Subcutaneous abdominal adipose tissue (tissue), 5 donors: ENCODE measurements around the gene STRBP.
A peak's percentile ranks its signal among the peaks of the same experiment; 100 is the strongest.

ENCODE experiments used
- H3K27ac ChIP-seq: one replicate; pipeline ENCODE4 v1.7.0; 2013; ENCODE audit warnings: low read depth, mild to moderate bottlenecking, inconsistent platforms, low read length, moderate library complexity
- H3K27me3 ChIP-seq, 5 donors: one replicate each; pipeline ENCODE4 v1.7.0; 2013; ENCODE audit warnings: low read length in 5 of 5, inconsistent platforms in 1 of 5; ENCODE audit not compliant: control insufficient read depth in 5 of 5, insufficient read depth in 4 of 5
- H3K36me3 ChIP-seq, 5 donors: one replicate each; pipeline ENCODE4 v1.7.0; 2013; ENCODE audit warnings: low read length in 5 of 5; ENCODE audit not compliant: control insufficient read depth in 5 of 5, insufficient read depth in 5 of 5
- H3K4me1 ChIP-seq, 5 donors: one replicate each; pipeline ENCODE4 v1.7.0; 2013; ENCODE audit warnings: low read length in 5 of 5, mild to moderate bottlenecking in 3 of 5, moderate library complexity in 1 of 5; ENCODE audit not compliant: control insufficient read depth in 5 of 5, insufficient read depth in 5 of 5
- H3K4me3 ChIP-seq, 5 donors: one replicate each; pipeline ENCODE4 v1.7.0; 2013; ENCODE audit warnings: low read length in 5 of 5, low read depth in 1 of 5
- H3K9ac ChIP-seq, 5 donors: one replicate each; pipeline ENCODE4 v1.7.0; 2013; ENCODE audit warnings: low read length in 5 of 5, mild to moderate bottlenecking in 4 of 5, moderate library complexity in 3 of 5
- H3K9me3 ChIP-seq, 5 donors: one replicate each; pipeline ENCODE4 v1.7.0; 2013; ENCODE audit warnings: low read length in 5 of 5; ENCODE audit not compliant: control insufficient read depth in 5 of 5
- donor health status: healthy.
- donor health status: healthy.
- donor health status: healthy.
- donor health status: healthy.
- donor health status: healthy.

STRBP gene

DNA sequence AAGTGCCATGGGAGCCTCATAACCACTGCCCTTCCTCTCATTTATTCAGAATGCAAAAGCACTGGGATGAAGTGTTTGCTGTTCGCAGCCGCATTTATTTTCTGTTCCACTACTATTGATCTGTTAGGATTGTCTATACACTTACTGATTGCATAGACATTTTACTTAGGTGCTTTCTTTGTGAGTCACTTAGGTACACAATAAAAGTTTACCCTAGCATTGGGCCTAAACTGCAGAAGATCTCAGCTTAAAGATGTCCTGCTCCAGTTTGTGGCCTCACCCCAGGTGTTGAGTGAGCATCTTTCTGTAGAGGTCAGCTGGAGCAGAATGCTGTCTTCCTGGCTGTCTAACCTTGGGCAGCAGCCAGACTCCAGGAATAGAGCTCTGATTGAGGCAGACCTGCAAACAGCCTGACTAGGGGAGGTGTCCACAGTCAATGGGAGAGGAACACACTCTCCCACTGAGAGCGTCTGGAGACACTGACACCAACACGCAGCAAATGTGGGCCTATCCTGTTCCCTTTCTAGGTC, 181.0 kb downstream of the STRBP start:
- Histone ChIP-seq H3K9me3 (no peaks in the 10 kb centered on the region), H3K4me3 (no peak overlapping the region), H3K36me3 (peaks cover 44 to 77% (median 49%) of the 10 kb centered on the region in 5 donors)

GRCh38 chr9:123085916-123086315, 182.5 kb downstream of the STRBP start:
- H3K36me3 ChIP-seq, result peaks cover 33 to 73% (median 44%) of the 10 kb centered on the region in 5 donors
- no peak overlapping the region for H3K9ac ChIP-seq
- H3K27ac ChIP-seq, result no peak overlapping the region
- H3K27me3 ChIP-seq, result no peaks in the 10 kb centered on the region
- H3K4me1 ChIP-seq, result no peaks in the 10 kb centered on the region
- no peaks in the 10 kb centered on the region for H3K9me3 ChIP-seq
- no peak overlapping the region for H3K4me3 ChIP-seq

More for the DNA sequence above, 181.0 kb downstream of the STRBP start:
- H3K9ac ChIP-seq, result no peak overlapping the region
- no peak overlapping the region for H3K27ac ChIP-seq
- H3K27me3 ChIP-seq, result no peaks in the 10 kb centered on the region
- no peaks in the 10 kb centered on the region for H3K4me1 ChIP-seq

DNA sequence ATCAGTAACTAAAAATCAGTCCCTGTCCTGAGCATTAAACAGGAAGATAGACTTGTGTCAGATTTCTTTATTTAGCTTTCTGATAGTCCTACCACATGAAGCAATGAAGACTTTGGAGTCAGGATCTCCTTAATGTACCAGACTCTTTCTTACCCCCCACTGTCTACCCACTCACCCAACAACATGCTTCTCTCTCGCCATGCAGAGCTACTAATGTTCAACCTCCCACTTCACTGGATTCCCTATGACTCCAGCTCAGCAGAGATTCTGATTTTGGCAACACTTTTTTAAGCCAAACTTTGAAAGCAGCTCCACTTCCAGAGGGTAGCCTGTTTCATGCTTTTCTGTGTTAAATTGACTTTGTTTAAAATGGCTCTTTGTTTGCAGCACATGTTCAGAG, 184.1 kb downstream of the STRBP start:
- Histone ChIP-seq H3K4me1 (no peaks in the 10 kb centered on the region), H3K27ac (no peak overlapping the region), H3K9me3 (no peaks in the 10 kb centered on the region), H3K27me3 (no peaks in the 10 kb centered on the region), H3K36me3 (peaks cover 31 to 74% (median 46%) of the 10 kb centered on the region in 5 donors), H3K4me3 (no peak overlapping the region), H3K9ac (no peak overlapping the region)

DNA sequence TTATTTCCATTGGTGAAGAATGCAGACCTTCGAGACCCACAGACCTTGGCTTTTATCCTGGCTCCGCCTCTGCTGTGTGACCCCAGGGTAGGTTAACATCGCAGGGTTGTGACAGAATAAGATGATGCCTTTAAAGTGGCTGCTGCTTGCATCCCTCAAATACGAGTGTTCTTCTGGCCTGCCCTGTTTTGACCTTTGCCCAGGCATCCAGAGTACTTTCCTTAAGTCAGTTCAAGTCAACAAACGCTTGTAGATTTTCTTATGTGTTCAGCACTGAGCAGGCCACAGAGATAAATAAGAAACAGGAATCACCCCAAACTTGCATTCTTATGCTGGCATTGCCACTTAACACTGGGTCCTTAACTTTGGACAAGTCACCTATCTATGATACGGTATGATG, 184.7 kb downstream of the STRBP start:
- Histone ChIP-seq H3K9ac (no peak overlapping the region), H3K27ac (no peak overlapping the region), H3K27me3 (no peaks in the 10 kb centered on the region), H3K36me3 (peaks cover 33 to 74% (median 50%) of the 10 kb centered on the region in 5 donors), H3K4me3 (no peak overlapping the region), H3K9me3 (no peaks in the 10 kb centered on the region), H3K4me1 (no peaks in the 10 kb centered on the region)

GRCh38 chr9:123081824-123082223, 186.6 kb downstream of the STRBP start:
- Histone ChIP-seq H3K27ac (no peak overlapping the region), H3K9me3 (no peaks in the 10 kb centered on the region), H3K36me3 (peaks cover 40 to 77% (median 53%) of the 10 kb centered on the region in 5 donors), H3K4me3 (no peak overlapping the region), H3K27me3 (no peaks in the 10 kb centered on the region), H3K4me1 (no peaks in the 10 kb centered on the region), H3K9ac (no peak overlapping the region)

- no peak overlapping the region for H3K27ac ChIP-seq
- H3K4me3 ChIP-seq, result no peak overlapping the region
- H3K4me1 ChIP-seq, result no peaks in the 10 kb centered on the region
- peaks cover 43 to 75% (median 53%) of the 10 kb centered on the region in 5 donors for H3K36me3 ChIP-seq
- H3K9ac ChIP-seq, result no peak overlapping the region
- H3K27me3 ChIP-seq, result no peaks in the 10 kb centered on the region
- no peaks in the 10 kb centered on the region for H3K9me3 ChIP-seq
These were observed 187.9 kb downstream of the STRBP start for GRCh38 chr9:123080444-123080843.

GRCh38 chr9:123074628-123075027, 193.8 kb downstream of the STRBP start:
- Histone ChIP-seq H3K4me3 (no peak overlapping the region), H3K4me1 (peaks cover 0 to 11% (median 7%) of the 10 kb centered on the region in 5 donors), H3K36me3 (peaks cover 10 to 66% (median 41%) of the 10 kb centered on the region in 5 donors), H3K9me3 (no peaks in the 10 kb centered on the region), H3K27me3 (no peaks in the 10 kb centered on the region), H3K27ac (no peak overlapping the region), H3K9ac (no peak overlapping the region)

DNA sequence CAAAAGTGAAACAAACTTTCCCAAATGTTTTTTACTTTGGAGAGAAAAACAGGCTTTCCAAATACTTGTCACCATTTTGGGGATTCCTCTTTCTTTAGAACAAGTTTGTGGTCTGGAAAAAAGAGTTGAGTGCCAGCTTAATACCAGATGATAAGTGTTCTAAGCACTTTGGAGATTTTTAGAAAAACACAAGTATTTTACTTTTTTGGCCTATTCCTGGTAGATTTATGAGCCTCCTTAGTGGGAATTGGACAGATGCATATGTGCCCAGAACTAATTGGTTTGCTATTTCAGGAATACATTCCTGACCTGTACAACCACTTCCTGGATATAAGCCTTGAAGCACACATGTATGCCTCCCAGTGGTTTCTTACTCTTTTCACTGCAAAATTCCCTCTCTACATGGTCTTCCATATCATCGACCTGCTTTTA, 194.4 kb downstream of the STRBP start:
- H3K9me3 ChIP-seq, result no peaks in the 10 kb centered on the region
- H3K4me3 ChIP-seq, result no peak overlapping the region
- H3K4me1 ChIP-seq, result peaks cover 0 to 14% (median 7%) of the 10 kb centered on the region in 5 donors
- H3K9ac ChIP-seq, result peak overlapping the region in 2 of 5 donors; percentile 49
- H3K36me3 ChIP-seq, result peaks cover 7 to 61% (median 36%) of the 10 kb centered on the region in 5 donors
- peak overlapping the region; percentile 24 for H3K27ac ChIP-seq
- H3K27me3 ChIP-seq, result no peaks in the 10 kb centered on the region

DNA sequence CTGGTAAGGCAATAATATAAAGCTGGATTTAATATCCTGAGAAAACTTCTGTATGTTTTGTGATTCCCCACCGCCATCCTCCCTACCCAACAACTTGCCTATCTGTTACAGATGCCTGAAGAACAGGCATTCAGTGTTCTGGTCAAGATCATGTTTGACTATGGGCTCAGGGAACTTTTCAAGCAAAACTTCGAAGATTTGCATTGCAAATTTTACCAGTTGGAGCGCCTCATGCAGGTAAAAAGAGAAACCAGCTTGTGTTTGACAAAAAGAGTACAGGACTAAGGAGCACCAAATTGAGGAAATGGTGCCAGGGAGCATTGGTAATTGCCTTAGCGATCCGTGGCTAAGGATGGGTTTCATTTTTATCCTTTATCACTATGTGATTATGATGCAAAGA, 194.9 kb downstream of the STRBP start:
- H3K9ac ChIP-seq, result no peak overlapping the region
- H3K27ac ChIP-seq, result peak overlapping the region; percentile 24
- no peaks in the 10 kb centered on the region for H3K9me3 ChIP-seq
- H3K27me3 ChIP-seq, result no peaks in the 10 kb centered on the region
- peaks cover 7 to 55% (median 31%) of the 10 kb centered on the region in 5 donors for H3K36me3 ChIP-seq
- H3K4me3 ChIP-seq, result peak overlapping the region in 1 of 5 donors; percentile 34
- peaks cover 0 to 15% (median 7%) of the 10 kb centered on the region in 5 donors for H3K4me1 ChIP-seq

DNA sequence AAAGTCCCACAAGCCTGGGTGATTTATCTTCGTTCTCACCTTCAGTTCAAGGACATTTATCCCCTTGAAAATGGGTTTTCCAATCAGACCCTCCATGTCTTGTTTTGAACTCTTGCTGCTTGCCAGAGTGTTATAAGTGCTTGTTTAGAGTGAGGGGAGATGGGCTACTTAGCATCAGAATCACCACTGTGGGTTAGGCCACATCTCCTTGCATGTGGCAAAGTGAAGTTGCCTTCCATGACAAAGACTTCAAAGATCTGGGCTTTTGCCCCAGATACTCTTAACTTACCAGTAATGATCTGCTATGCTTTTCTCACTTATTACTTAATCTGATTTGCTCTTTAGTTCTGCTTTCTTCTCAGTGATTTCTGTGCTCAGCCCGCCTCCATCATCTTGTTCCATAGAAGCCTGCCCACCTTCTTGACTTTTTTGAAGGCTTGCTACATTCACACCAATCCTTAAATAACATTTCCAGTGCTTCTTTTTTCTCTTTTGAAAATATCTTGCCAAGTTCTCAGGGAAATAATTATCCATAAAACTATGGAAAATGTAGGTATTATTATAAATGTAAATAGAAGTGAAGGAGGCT, 195.9 kb downstream of the STRBP start:
- Histone ChIP-seq H3K9ac (no peak overlapping the region), H3K27ac (no peak overlapping the region), H3K36me3 (peaks cover 11 to 51% (median 32%) of the 10 kb centered on the region in 5 donors), H3K27me3 (no peaks in the 10 kb centered on the region), H3K4me1 (peaks cover 0 to 15% (median 7%) of the 10 kb centered on the region in 5 donors), H3K4me3 (no peak overlapping the region), H3K9me3 (no peaks in the 10 kb centered on the region)
